HCT116 (cell line): ENCODE measurements around the gene MXI1. TPM values are rescaled to one million over a fixed set of nuclear protein-coding genes. Genes with fewer than 3 reads are reported as not detected.

Experiments used
- ATAC-seq: fragments of 200-7000 bp; cut with Tn5 transposase; 2 replicates; pipeline ENCODE4 v1.9.1; 2020; ENCODE audit warnings: mild to moderate bottlenecking, moderate library complexity
- BruUV-seq: library from RNA; stranded (reverse); fragments of 400-500 nt; replicated peaks from 2 replicates; lab custom pipeline; 2021; lab: Mats Ljungman, UMichigan
- CTCF ChIA-PET: fragments of 300-600 bp; sonication (Branson Sonifier 250); formaldehyde crosslinking; loops from one replicate; lab custom pipeline; 2021; ENCODE audit warnings: antibody characterized with exemption; lab: Charles Lee
- POLR2A ChIA-PET: fragments of 300-600, 350-600 bp; sonication (Branson Sonifier 250); formaldehyde crosslinking; loops from one replicate; lab custom pipeline; 2021; ENCODE audit warnings: antibody characterized with exemption; lab: Charles Lee
- RAD21 ChIA-PET, 2 experiments: fragments of 300-600 bp; sonication (Branson Sonifier 250); formaldehyde crosslinking; loops; one replicate each; lab custom pipeline; 2023; ENCODE audit warnings: low total read pairs in 2 of 2; ENCODE audit not compliant: uncharacterized antibody in 2 of 2, unreplicated experiment in 2 of 2, low non-redundant PET in 1 of 2; lab: Charles Lee
- DNase-seq: peaks from one replicate; pipeline ENCODE4 v3.0.0-alpha.2; 2010; ENCODE audit warnings: low read depth, low spot score
- H2AFZ ChIP-seq: fragments of 200-600 bp; shearing (Covaris generic), sonication (generic); 2 replicates; pipeline ENCODE4 v1.6.1; 2017; ENCODE audit warnings: low read depth, mixed run types, mixed read lengths, antibody characterized with exemption, low read length; ENCODE audit not compliant: poor library complexity, severe bottlenecking
- H3K27ac ChIP-seq: 2 replicates; pipeline ENCODE4 v1.5.1; 2012; ENCODE audit warnings: low read depth, low read length
- H3K27me3 ChIP-seq: fragments of 200-600 bp; sonication (generic); 2 replicates; pipeline ENCODE4 v1.6.1; 2016; ENCODE audit warnings: mixed run types, low read length, mixed read lengths; ENCODE audit not compliant: insufficient read depth
- H3K36me3 ChIP-seq, 2 experiments: fragments of 200-500 bp in 1 of 2; fragments of 200-600 bp in 1 of 2; sonication (Bioruptor generic) in 1 of 2; sonication (generic) in 1 of 2; 2 replicates each; pipeline versions ENCODE4 v1.5.1 to v1.6.1; 2014 to 2016; ENCODE audit warnings: low read length in 2 of 2, inconsistent platforms in 1 of 2, mixed read lengths in 1 of 2, mixed run types in 1 of 2; ENCODE audit not compliant: insufficient read depth in 2 of 2, control insufficient read depth in 1 of 2
- H3K4me1 ChIP-seq, 2 experiments: fragments of 200-600 bp in 1 of 2; sonication (generic) in 1 of 2; 2 replicates each; pipeline versions ENCODE4 v1.5.1 to v1.6.1; 2012 to 2017; ENCODE audit warnings: low read length in 2 of 2, inconsistent platforms in 1 of 2, mild to moderate bottlenecking in 1 of 2, mixed read lengths in 1 of 2, mixed run types in 1 of 2, moderate library complexity in 1 of 2; ENCODE audit not compliant: insufficient read depth in 2 of 2, control insufficient read depth in 1 of 2
- H3K4me2 ChIP-seq: fragments of 200-600 bp; sonication (generic); 2 replicates; pipeline ENCODE4 v1.6.1; 2017; ENCODE audit warnings: mixed run types, low read length, mixed read lengths
- H3K4me3 ChIP-seq, 2 experiments: fragments of 200-600 bp in 1 of 2; sonication (generic) in 1 of 2; replicated peaks in 1 of 2; 2 replicates each; pipeline ENCODE4 v1.5.1; 2011 to 2016; ENCODE audit warnings: low read length in 2 of 2, control low read depth in 1 of 2, low read depth in 1 of 2, mild to moderate bottlenecking in 1 of 2, mixed read lengths in 1 of 2, mixed run types in 1 of 2
- H3K79me2 ChIP-seq: fragments of 200-600 bp; sonication (generic); 2 replicates; pipeline ENCODE4 v1.6.1; 2017; ENCODE audit warnings: mild to moderate bottlenecking, mixed run types, low read length, moderate library complexity, mixed read lengths; ENCODE audit not compliant: insufficient read depth
- H3K9ac ChIP-seq: fragments of 200-600 bp; sonication (generic); 2 replicates; pipeline ENCODE4 v1.6.1; 2016; ENCODE audit warnings: low read length, mixed read lengths
- H3K9me2 ChIP-seq: fragments of 200-600 bp; sonication (generic), shearing (Covaris generic); 2 replicates; pipeline ENCODE4 v1.6.1; 2017; ENCODE audit warnings: mixed run types, mild to moderate bottlenecking, moderate library complexity; ENCODE audit not compliant: insufficient read depth
- H3K9me3 ChIP-seq, 2 experiments: fragments of 200-500 bp in 1 of 2; fragments of 200-600 bp in 1 of 2; sonication (Bioruptor generic) in 1 of 2; sonication (generic) in 1 of 2; 2 replicates each; pipeline ENCODE4 v1.6.1; 2014 to 2017; ENCODE audit warnings: low read length in 2 of 2, mixed read lengths in 2 of 2, inconsistent platforms in 1 of 2, low read depth in 1 of 2, mild to moderate bottlenecking in 1 of 2, mixed run types in 1 of 2, moderate library complexity in 1 of 2; ENCODE audit not compliant: control insufficient read depth in 1 of 2, insufficient read depth in 1 of 2
- H4K20me1 ChIP-seq: fragments of 200-600 bp; sonication (generic), shearing (Covaris generic); 2 replicates; pipeline ENCODE4 v1.6.1; 2017; ENCODE audit warnings: mixed run types, mild to moderate bottlenecking, moderate library complexity; ENCODE audit not compliant: insufficient read depth
- CBX3 ChIP-seq: IDR thresholded peaks from 2 replicates; pipeline ENCODE4 v1.6.1; 2012; ENCODE audit warnings: low read depth
- CEBPB ChIP-seq: IDR thresholded peaks from 2 replicates; pipeline ENCODE4 v1.6.1; 2012; ENCODE audit warnings: low read depth
- ELF1 ChIP-seq: IDR thresholded peaks from 2 replicates; pipeline ENCODE4 v1.6.1; 2012; ENCODE audit warnings: low read depth, borderline replicate concordance
- EZH2 ChIP-seq: fragments of 200-600 bp; sonication (generic); IDR thresholded peaks from 2 replicates; pipeline ENCODE4 v1.6.1; 2017; ENCODE audit warnings: antibody characterized with exemption, mixed run types
- EZH2phosphoT487 ChIP-seq: fragments of 200-600 bp; IDR thresholded peaks from 2 replicates; pipeline ENCODE4 v1.6.1; 2018; ENCODE audit warnings: antibody characterized with exemption, borderline replicate concordance
- FOSL1 ChIP-seq: IDR thresholded peaks from 2 replicates; pipeline ENCODE4 v1.6.1; 2012; ENCODE audit warnings: low read depth
- POLR2AphosphoS5 ChIP-seq: IDR thresholded peaks from 2 replicates; pipeline ENCODE4 v1.6.1; 2011; ENCODE audit warnings: mild to moderate bottlenecking, low read depth, low read length, moderate library complexity
- RAD21 ChIP-seq: IDR thresholded peaks from 2 replicates; pipeline ENCODE4 v1.6.1; 2012; ENCODE audit warnings: low read depth, mild to moderate bottlenecking
- SIN3A ChIP-seq: IDR thresholded peaks from 2 replicates; pipeline ENCODE4 v1.6.1; 2012; ENCODE audit warnings: low read depth
- SP1 ChIP-seq: IDR thresholded peaks from 2 replicates; pipeline ENCODE4 v1.6.1; 2012; ENCODE audit warnings: low read depth
- SRF ChIP-seq: IDR thresholded peaks from 2 replicates; pipeline ENCODE4 v1.6.1; 2012; ENCODE audit warnings: low read depth
- TCF7L2 ChIP-seq: IDR thresholded peaks from 2 replicates; pipeline ENCODE4 v1.7.0; 2011; ENCODE audit warnings: borderline replicate concordance, inconsistent platforms; ENCODE audit not compliant: insufficient read depth, insufficient read length; ENCODE audit errors: extremely low read depth
- YY1 ChIP-seq: IDR thresholded peaks from 2 replicates; pipeline ENCODE4 v1.6.1; 2011; ENCODE audit warnings: low read length, low read depth, moderate library complexity, mild to moderate bottlenecking; ENCODE audit not compliant: insufficient replicate concordance; ENCODE audit errors: extremely low read depth
- ZBTB33 ChIP-seq: IDR thresholded peaks from 2 replicates; pipeline ENCODE4 v1.6.1; 2011; ENCODE audit warnings: mild to moderate bottlenecking, low read length, moderate library complexity; ENCODE audit not compliant: insufficient replicate concordance; ENCODE audit errors: extremely low read depth
- intact Hi-C: fragments of 100-400 bp; cut with micrococcal nuclease; formaldehyde crosslinking; loops from 2 replicates; pipeline ENCODE4 v1.10.0; 2022
- total RNA-seq: library from RNA; stranded (reverse); gene quantifications from one replicate; pipeline ENCODE4 v1.2.1, GENCODE V29; 2021; ENCODE audit not compliant: unreplicated experiment

MXI1 gene
- total RNA-seq, 1 experiment from 2014 or later: 57.0 TPM

GRCh38 chr10:110324201-110324804 is 116.9 kb downstream of the MXI1 start:
- CTCF ChIA-PET: interaction anchor here (1.3 kb wide), 1 partner anchor 29 kb away, joined by 3 read pairs; no protein-coding TSS in a partner anchor

More at GRCh38 chr10:110324201-110324804, 116.9 kb downstream of the MXI1 start:
- TF ChIP-seq SP1: no peak
- TF ChIP-seq ELF1: no peak
- TF ChIP-seq ZBTB33: no peak
- TF ChIP-seq POLR2AphosphoS5: no peak
- TF ChIP-seq CBX3: no peak
- TF ChIP-seq YY1: no peak
- no peak for TF ChIP-seq CEBPB
- no peak for TF ChIP-seq SIN3A
- no peak for TF ChIP-seq SRF
- TF ChIP-seq EZH2phosphoT487: no peak
- TF ChIP-seq TCF7L2: no peak
- TF ChIP-seq FOSL1: no peak
- TF ChIP-seq EZH2: no peak
- TF ChIP-seq RAD21: no peak
- DNase-seq: no peak
- POLR2A ChIA-PET: interaction anchor here (0.6 kb wide), 1 partner anchor 689 kb away, joined by 4 read pairs; no protein-coding TSS in a partner anchor
- intact Hi-C loops: no loop called here
- Histone ChIP-seq H3K4me3 (no peak overlapping the region), H4K20me1 (no peaks in the 10 kb centered on the region), H3K4me1 (peaks cover 0 to 28% of the 10 kb centered on the region in 2 experiments; a peak in 2 of 4 replicates), H3K79me2 (no peaks in the 10 kb centered on the region), H2AFZ (no peak overlapping the region), H3K27me3 (no peaks in the 10 kb centered on the region), H3K36me3 (no peaks in the 10 kb centered on the region), H3K9ac (no peak overlapping the region), H3K27ac (no peak overlapping the region), H3K4me2 (no peak overlapping the region), H3K9me2 (no peaks in the 10 kb centered on the region), H3K9me3 (0 out of 4 replicates have a peak, but pooled peaks cover 0 to under 1% of the 10 kb centered on the region in 2 experiments)
- ATAC-seq: no peak
- RAD21 ChIA-PET: interaction anchor here in 1 of 2 experiments (1.1 kb wide), 1 partner anchor 180 kb away, joined by 3 read pairs; no protein-coding TSS in a partner anchor
- no TSS peak for BruUV-seq
